ENCODE data around the gene SOBP. TPM values are rescaled to one million over a fixed set of nuclear protein-coding genes. Genes with fewer than 3 reads are reported as not detected.

SOBP gene
- total RNA-seq, 1 experiment from 2014 or later: 10.1 TPM

DNA sequence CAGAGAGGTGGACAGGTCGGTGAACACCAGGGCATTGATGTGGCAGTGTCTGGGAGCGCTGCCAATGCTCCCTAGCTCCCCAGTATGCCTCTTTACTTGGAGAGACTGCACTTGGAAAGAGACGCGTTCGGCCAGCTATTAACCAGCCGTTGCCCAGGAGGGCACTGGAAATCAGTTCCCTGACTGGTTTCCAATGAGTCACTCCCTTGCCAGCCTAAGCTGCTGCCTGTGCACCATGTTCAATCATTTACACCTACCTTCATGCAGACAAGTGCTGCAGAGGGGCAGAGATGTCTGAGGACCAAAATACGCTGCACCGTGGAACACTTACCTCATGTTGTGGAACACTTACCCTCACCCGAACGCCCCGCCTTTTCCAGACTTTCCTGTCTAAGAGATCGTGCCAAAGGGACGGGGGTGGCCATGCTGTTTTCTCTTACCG, 151.6 kb downstream of the SOBP start (continued):
- TF ChIP-seq, protein P1, sequence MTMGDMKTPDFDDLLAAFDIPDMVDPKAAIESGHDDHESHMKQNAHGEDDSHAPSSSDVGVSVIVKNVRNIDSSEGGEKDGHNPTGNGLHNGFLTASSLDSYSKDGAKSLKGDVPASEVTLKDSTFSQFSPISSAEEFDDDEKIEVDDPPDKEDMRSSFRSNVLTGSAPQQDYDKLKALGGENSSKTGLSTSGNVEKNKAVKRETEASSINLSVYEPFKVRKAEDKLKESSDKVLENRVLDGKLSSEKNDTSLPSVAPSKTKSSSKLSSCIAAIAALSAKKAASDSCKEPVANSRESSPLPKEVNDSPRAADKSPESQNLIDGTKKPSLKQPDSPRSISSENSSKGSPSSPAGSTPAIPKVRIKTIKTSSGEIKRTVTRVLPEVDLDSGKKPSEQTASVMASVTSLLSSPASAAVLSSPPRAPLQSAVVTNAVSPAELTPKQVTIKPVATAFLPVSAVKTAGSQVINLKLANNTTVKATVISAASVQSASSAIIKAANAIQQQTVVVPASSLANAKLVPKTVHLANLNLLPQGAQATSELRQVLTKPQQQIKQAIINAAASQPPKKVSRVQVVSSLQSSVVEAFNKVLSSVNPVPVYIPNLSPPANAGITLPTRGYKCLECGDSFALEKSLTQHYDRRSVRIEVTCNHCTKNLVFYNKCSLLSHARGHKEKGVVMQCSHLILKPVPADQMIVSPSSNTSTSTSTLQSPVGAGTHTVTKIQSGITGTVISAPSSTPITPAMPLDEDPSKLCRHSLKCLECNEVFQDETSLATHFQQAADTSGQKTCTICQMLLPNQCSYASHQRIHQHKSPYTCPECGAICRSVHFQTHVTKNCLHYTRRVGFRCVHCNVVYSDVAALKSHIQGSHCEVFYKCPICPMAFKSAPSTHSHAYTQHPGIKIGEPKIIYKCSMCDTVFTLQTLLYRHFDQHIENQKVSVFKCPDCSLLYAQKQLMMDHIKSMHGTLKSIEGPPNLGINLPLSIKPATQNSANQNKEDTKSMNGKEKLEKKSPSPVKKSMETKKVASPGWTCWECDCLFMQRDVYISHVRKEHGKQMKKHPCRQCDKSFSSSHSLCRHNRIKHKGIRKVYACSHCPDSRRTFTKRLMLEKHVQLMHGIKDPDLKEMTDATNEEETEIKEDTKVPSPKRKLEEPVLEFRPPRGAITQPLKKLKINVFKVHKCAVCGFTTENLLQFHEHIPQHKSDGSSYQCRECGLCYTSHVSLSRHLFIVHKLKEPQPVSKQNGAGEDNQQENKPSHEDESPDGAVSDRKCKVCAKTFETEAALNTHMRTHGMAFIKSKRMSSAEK (CRISPR knock-in tag; IDR thresholded peaks at IDR 0.05; ENCODE audit: borderline replicate concordance): no peak
- no peak for TF ChIP-seq RORB (CRISPR knock-in tag; IDR thresholded peaks at IDR 0.05)
- no peak for TF ChIP-seq NFATC4 (CRISPR knock-in tag; IDR thresholded peaks at IDR 0.05)
- no peak for TF ChIP-seq SOX15 (CRISPR knock-in tag; IDR thresholded peaks at IDR 0.05)
- TF ChIP-seq SMAD3 (CRISPR knock-in tag; IDR thresholded peaks at IDR 0.05; ENCODE audit: borderline replicate concordance): no peak

DNA sequence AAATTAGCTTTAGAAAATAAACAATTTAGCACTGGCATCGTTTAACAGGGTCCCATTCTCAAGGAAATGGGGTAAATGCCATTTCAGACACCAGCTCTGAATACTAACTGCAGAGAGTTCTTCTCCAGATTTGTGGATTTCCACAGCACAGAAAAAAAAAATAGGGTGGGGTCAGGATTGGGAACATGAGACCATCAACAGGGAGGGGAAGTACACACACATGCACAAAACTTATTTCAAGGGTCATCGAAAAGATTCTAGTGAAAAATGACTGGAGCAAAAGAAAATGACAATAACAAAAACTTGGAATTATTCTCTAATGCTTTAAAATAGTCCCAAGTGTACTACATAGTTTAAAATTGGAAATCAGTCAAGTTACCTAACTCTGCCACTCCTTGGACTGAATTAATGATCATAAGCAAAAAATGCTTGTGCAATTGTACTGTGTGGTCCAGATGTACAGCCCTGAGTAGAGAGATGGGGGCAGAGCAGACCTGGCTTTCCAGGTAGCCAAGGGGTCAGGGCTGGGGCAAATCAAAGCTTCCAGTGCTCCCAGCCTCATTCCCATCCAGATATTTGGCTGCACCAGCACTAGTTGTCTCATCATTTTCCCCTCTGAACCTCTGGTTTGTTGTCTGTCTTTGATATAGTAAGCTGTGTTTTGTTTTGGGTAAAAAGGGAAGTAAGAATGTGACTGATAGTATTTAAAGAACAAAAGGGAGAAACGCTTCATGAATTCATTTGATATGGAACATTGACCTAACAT, 152.4 kb downstream of the SOBP start:
- POLR2A ChIA-PET: no interaction called here

DNA sequence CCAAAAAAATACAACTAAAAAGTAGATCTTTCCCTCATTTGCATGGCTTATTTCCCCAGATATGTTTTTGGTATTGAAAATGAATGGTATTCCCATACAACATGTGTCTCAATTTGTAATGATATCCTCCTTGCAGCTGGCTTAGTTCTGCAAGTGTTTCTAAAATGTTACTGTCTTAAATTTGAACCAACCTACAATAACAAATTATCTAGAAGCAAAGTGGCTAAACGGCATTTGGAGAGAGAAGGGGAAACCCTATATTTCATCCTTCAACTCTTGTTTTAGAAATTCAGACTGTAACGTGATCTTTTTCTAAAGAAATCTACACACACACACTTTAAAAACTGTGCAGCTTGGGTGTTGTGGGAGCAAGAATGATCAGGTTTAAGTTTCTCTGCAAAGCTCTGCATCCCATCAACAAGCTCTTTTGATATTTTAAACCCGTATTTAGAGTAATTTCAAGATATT, 153.0 kb downstream of the SOBP start:
- ChIA-PET CTCF (no interaction called here), POLR2A (no interaction called here)
- no peak for DNase-seq (ENCODE audit: low spot score)
- Mint-ChIP-seq H3K27me3 (ENCODE audit: low read depth) (no peaks in the 10 kb centered on the region), H3K36me3 (no peaks in the 10 kb centered on the region), H3K4me3 (no peak overlapping the region), H3K9me3 (no peaks in the 10 kb centered on the region), H3K4me1 (no peaks in the 10 kb centered on the region), H3K27ac (no peak overlapping the region)
- no peak for ATAC-seq
- TF ChIP-seq, protein P2, sequence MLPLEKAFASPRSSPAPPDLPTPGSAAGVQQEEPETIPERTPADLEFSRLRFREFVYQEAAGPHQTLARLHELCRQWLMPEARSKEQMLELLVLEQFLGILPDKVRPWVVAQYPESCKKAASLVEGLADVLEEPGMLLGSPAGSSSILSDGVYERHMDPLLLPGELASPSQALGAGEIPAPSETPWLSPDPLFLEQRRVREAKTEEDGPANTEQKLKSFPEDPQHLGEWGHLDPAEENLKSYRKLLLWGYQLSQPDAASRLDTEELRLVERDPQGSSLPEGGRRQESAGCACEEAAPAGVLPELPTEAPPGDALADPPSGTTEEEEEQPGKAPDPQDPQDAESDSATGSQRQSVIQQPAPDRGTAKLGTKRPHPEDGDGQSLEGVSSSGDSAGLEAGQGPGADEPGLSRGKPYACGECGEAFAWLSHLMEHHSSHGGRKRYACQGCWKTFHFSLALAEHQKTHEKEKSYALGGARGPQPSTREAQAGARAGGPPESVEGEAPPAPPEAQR (CRISPR knock-in tag; IDR thresholded peaks at IDR 0.05): no peak
- TF ChIP-seq ETV6 (CRISPR knock-in tag; IDR thresholded peaks at IDR 0.05) (no peak), PRRX2 (CRISPR knock-in tag; IDR thresholded peaks at IDR 0.05) (no peak), ZNF416 (CRISPR knock-in tag; IDR thresholded peaks at IDR 0.05) (no peak), TEAD4 (CRISPR knock-in tag; IDR thresholded peaks at IDR 0.05) (no peak), NFE2L1 (CRISPR knock-in tag; IDR thresholded peaks at IDR 0.05) (no peak), CREM (CRISPR knock-in tag; IDR thresholded peaks at IDR 0.05) (no peak), ESRRA (CRISPR knock-in tag; IDR thresholded peaks at IDR 0.05; ENCODE audit: borderline replicate concordance) (no peak), ZNF671 (CRISPR knock-in tag; IDR thresholded peaks at IDR 0.05) (no peak), HMGA2 (CRISPR knock-in tag; IDR thresholded peaks at IDR 0.05) (no peak)
- TF ChIP-seq, protein P3, sequence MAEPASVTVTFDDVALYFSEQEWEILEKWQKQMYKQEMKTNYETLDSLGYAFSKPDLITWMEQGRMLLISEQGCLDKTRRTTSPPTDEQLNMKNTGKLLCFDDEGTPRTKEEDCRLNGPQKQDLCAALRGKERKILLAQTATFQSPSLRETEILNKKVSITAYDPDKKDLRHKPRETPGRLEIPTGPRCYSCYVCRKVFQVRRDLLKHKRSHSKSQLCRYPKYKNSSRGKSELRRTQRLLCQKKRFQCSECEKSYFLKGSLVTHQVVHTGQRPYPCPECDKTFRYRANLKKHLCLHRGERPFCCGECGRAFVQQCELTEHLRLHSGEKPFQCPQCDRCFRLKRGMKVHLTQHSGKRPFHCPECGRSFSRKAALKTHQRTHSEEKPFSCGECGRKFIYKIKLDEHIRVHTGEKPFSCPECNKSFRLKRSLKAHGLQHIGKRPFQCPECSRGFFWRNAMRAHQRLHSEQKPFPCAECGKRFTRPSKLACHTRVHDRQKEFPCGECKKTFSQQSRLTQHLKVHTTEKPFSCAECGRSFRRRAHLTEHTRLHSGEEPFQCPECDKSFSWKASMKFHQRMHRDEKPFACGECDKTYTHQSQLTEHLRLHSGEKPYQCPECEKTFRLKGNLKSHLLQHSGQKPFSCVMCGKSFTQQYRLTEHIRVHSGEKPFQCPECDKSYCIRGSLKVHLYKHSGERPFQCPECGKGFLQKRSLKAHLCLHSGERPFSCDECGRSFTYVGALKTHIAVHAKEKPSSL (CRISPR knock-in tag; conservative IDR thresholded peaks at IDR 0.05): no peak
- TF ChIP-seq, protein P4, sequence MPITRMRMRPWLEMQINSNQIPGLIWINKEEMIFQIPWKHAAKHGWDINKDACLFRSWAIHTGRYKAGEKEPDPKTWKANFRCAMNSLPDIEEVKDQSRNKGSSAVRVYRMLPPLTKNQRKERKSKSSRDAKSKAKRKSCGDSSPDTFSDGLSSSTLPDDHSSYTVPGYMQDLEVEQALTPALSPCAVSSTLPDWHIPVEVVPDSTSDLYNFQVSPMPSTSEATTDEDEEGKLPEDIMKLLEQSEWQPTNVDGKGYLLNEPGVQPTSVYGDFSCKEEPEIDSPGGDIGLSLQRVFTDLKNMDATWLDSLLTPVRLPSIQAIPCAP (CRISPR knock-in tag; IDR thresholded peaks at IDR 0.05): no peak
- TF ChIP-seq, protein P5, sequence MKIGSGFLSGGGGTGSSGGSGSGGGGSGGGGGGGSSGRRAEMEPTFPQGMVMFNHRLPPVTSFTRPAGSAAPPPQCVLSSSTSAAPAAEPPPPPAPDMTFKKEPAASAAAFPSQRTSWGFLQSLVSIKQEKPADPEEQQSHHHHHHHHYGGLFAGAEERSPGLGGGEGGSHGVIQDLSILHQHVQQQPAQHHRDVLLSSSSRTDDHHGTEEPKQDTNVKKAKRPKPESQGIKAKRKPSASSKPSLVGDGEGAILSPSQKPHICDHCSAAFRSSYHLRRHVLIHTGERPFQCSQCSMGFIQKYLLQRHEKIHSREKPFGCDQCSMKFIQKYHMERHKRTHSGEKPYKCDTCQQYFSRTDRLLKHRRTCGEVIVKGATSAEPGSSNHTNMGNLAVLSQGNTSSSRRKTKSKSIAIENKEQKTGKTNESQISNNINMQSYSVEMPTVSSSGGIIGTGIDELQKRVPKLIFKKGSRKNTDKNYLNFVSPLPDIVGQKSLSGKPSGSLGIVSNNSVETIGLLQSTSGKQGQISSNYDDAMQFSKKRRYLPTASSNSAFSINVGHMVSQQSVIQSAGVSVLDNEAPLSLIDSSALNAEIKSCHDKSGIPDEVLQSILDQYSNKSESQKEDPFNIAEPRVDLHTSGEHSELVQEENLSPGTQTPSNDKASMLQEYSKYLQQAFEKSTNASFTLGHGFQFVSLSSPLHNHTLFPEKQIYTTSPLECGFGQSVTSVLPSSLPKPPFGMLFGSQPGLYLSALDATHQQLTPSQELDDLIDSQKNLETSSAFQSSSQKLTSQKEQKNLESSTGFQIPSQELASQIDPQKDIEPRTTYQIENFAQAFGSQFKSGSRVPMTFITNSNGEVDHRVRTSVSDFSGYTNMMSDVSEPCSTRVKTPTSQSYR (CRISPR knock-in tag; IDR thresholded peaks at IDR 0.05): no peak

More for the DNA sequence above, 152.4 kb downstream of the SOBP start:
- H3K4me1 Mint-ChIP-seq: no peaks in the 10 kb centered on the region
- no peak for TF ChIP-seq FOXP1 (CRISPR knock-in tag; IDR thresholded peaks at IDR 0.05; ENCODE audit: borderline replicate concordance)
- no peak for TF ChIP-seq CREB1 (CRISPR knock-in tag; IDR thresholded peaks at IDR 0.05)
- TF ChIP-seq, protein P6, sequence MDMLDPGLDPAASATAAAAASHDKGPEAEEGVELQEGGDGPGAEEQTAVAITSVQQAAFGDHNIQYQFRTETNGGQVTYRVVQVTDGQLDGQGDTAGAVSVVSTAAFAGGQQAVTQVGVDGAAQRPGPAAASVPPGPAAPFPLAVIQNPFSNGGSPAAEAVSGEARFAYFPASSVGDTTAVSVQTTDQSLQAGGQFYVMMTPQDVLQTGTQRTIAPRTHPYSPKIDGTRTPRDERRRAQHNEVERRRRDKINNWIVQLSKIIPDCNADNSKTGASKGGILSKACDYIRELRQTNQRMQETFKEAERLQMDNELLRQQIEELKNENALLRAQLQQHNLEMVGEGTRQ (CRISPR knock-in tag; IDR thresholded peaks at IDR 0.05): no peak
- TF ChIP-seq JAZF1 (CRISPR knock-in tag; IDR thresholded peaks at IDR 0.05): no peak
- TF ChIP-seq, protein P7, sequence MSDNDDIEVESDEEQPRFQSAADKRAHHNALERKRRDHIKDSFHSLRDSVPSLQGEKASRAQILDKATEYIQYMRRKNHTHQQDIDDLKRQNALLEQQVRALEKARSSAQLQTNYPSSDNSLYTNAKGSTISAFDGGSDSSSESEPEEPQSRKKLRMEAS (CRISPR knock-in tag; IDR thresholded peaks at IDR 0.05): no peak
- TF ChIP-seq NFATC4 (CRISPR knock-in tag; IDR thresholded peaks at IDR 0.05): no peak
- H3K27ac Mint-ChIP-seq: no peak overlapping the region
- H3K4me3 Mint-ChIP-seq: no peak overlapping the region
- no peak for DNase-seq (ENCODE audit: low spot score)
- no peak for ATAC-seq
- CTCF ChIA-PET: interaction anchor here (1.4 kb wide), 1 partner anchor 645 kb away, joined by 3 read pairs; no protein-coding TSS in a partner anchor
- H3K36me3 Mint-ChIP-seq: no peaks in the 10 kb centered on the region
- H3K27me3 Mint-ChIP-seq (ENCODE audit: low read depth): no peaks in the 10 kb centered on the region
- H3K9me3 Mint-ChIP-seq: no peaks in the 10 kb centered on the region

Data from WTC11 (cell line).